Measurements from ENCODE around the gene IZUMO1.
"Not testable (repeated sequence)": the region's sequence is repeated elsewhere in the genome, so short reads cannot be mapped to it uniquely, and the experiment has no call there.

GRCh38 chr19:48787331-48787730, 40.6 kb upstream of the IZUMO1 start:
- not testable (repeated sequence) for TF ChIP-seq CTCF, POLR2A, POLR2AphosphoS5 (IDR thresholded peaks at IDR 0.05)

Measured in breast epithelium (tissue), 3 donors.